Lower lobe of right lung (tissue), 2 donors: ENCODE results near the gene SLC27A5. TPM values are rescaled to one million over a fixed set of nuclear protein-coding genes. Genes with fewer than 3 reads are reported as not detected.

Experiments used
- ATAC-seq, 2 donors: fragments of 200-7000 bp; cut with Tn5 transposase; one replicate each; pipeline ENCODE4 v1.9.1; 2020 to 2022; ENCODE audit warnings: mild to moderate bottlenecking in 2 of 2, moderate library complexity in 2 of 2
- DNase-seq: peaks from one replicate; pipeline ENCODE4 v3.0.0-alpha.2; 2020
- H3K27ac ChIP-seq: fragments of 200-600 bp; one replicate; pipeline ENCODE4 v1.8.0; 2022
- H3K27me3 ChIP-seq: fragments of 200-600 bp; one replicate; pipeline ENCODE4 v1.8.0; 2022; ENCODE audit warnings: low read depth
- H3K36me3 ChIP-seq: fragments of 200-600 bp; one replicate; pipeline ENCODE4 v1.8.0; 2022; ENCODE audit warnings: mild to moderate bottlenecking
- H3K4me1 ChIP-seq: fragments of 200-600 bp; one replicate; pipeline ENCODE4 v1.8.0; 2022
- H3K4me3 ChIP-seq: fragments of 200-600 bp; one replicate; pipeline ENCODE4 v1.8.0; 2022; ENCODE audit warnings: mild to moderate bottlenecking
- H3K9me3 ChIP-seq: fragments of 200-600 bp; one replicate; pipeline ENCODE4 v1.8.0; 2022
- CTCF ChIP-seq: fragments of 200-600 bp; IDR thresholded peaks from one replicate; pipeline ENCODE4 v1.8.0; 2022; ENCODE audit warnings: antibody characterized with exemption, mild to moderate bottlenecking
- intact Hi-C: fragments of 100-400 bp; cut with DNase I; formaldehyde crosslinking; loops from one replicate; pipeline ENCODE4 v1.11.0; 2022
- total RNA-seq: library from RNA; stranded (reverse); fragmentation: NEBNext Ultra II Directional; extraction: Animal tissue kit (Norgen Biotek cat#: 25700); gene quantifications from one replicate; pipeline ENCODE4 v1.2.1, GENCODE V29; 2021
- donor health status: DM: no; HTN: yes; CAD: no; lungs with severe emphysema.

The SLC27A5 gene
- total RNA-seq, 1 donor from 2014 or later: 6.6 TPM

GRCh38 chr19:58535857-58536256 is 24.1 kb upstream of the SLC27A5 start:
- no peaks in the 10 kb centered on the region for H3K36me3 ChIP-seq
- DNase-seq (no peak), ATAC-seq (no peak)
- intact Hi-C loops: no loop called here
- no peaks in the 10 kb centered on the region for H3K9me3 ChIP-seq
- no peak overlapping the region for H3K4me3 ChIP-seq
- H3K4me1 ChIP-seq: peaks cover 12% of the 10 kb centered on the region
- no peak for TF ChIP-seq CTCF
- peaks cover 15% of the 10 kb centered on the region for H3K27me3 ChIP-seq
- no peak overlapping the region for H3K27ac ChIP-seq

- no peak overlapping the region for H3K4me3 ChIP-seq
- H3K9me3 ChIP-seq: no peaks in the 10 kb centered on the region
- H3K4me1 ChIP-seq: no peaks in the 10 kb centered on the region
- no peaks in the 10 kb centered on the region for H3K27me3 ChIP-seq
- no peaks in the 10 kb centered on the region for H3K36me3 ChIP-seq
- no peak for TF ChIP-seq CTCF
- DNase-seq: no peak
- ATAC-seq: no peak
- intact Hi-C loops: no loop called here
- no peak overlapping the region for H3K27ac ChIP-seq
These were observed 19.4 kb upstream of the SLC27A5 start for GRCh38 chr19:58531034-58531840.

- Histone ChIP-seq H3K4me3 (no peak overlapping the region), H3K4me1 (no peaks in the 10 kb centered on the region), H3K36me3 (no peaks in the 10 kb centered on the region), H3K9me3 (no peaks in the 10 kb centered on the region), H3K27ac (no peak overlapping the region), H3K27me3 (no peaks in the 10 kb centered on the region)
- ATAC-seq (no peak), DNase-seq (no peak)
- TF ChIP-seq CTCF: no peak
- intact Hi-C loops: no loop called here
These were observed 17.6 kb upstream of the SLC27A5 start for GRCh38 chr19:58529405-58529804.

- H3K4me3 ChIP-seq: no peak overlapping the region
- H3K4me1 ChIP-seq: peaks cover 18% of the 10 kb centered on the region
- DNase-seq (no peak), ATAC-seq (no peak)
- no peaks in the 10 kb centered on the region for H3K36me3 ChIP-seq
- no peaks in the 10 kb centered on the region for H3K27me3 ChIP-seq
- H3K27ac ChIP-seq: no peak overlapping the region
- H3K9me3 ChIP-seq: no peaks in the 10 kb centered on the region
- TF ChIP-seq CTCF: no peak
- intact Hi-C loops: no loop called here
These were observed 10.9 kb upstream of the SLC27A5 start for GRCh38 chr19:58522709-58523108.

GRCh38 chr19:58521651-58522050 is 9.9 kb upstream of the SLC27A5 start:
- Histone ChIP-seq H3K27ac (peak overlapping the region; percentile 64), H3K4me1 (peaks cover 27% of the 10 kb centered on the region), H3K36me3 (peaks cover 9% of the 10 kb centered on the region), H3K4me3 (no peak overlapping the region), H3K27me3 (no peaks in the 10 kb centered on the region), H3K9me3 (no peaks in the 10 kb centered on the region)
- DNase-seq (no peak), ATAC-seq (no peak)
- no peak for TF ChIP-seq CTCF
- intact Hi-C loops: no loop called here
